SK-N-SH (cell line): Measurements from ENCODE around the gene TEAD1. TPM values are rescaled to one million over a fixed set of nuclear protein-coding genes. Genes with fewer than 3 reads are reported as not detected.

Experiments
- CTCF ChIA-PET: fragments of 300-600, 350-600 bp; formaldehyde crosslinking; extraction: SDS; loops from one replicate; lab custom pipeline; 2021; lab: Yijun Ruan, JAX
- POLR2A ChIA-PET: fragments of 350-600 bp; sonication (Branson Sonifier 250); formaldehyde crosslinking; extraction: SDS; loops from one replicate; lab custom pipeline; 2020; ENCODE audit warnings: antibody characterized with exemption, inconsistent platforms; lab: Yijun Ruan, JAX
- DNase-seq: peaks from one replicate; pipeline ENCODE4 v3.0.0; 2012
- H2AFZ ChIP-seq: fragments of 200-600 bp; sonication (generic); 2 replicates; pipeline ENCODE4 v1.8.1; 2016; ENCODE audit warnings: antibody characterized with exemption, mild to moderate bottlenecking, low read depth
- H3F3A ChIP-seq: fragments of 200-600 bp; sonication (generic); replicated peaks from 2 replicates; pipeline ENCODE3; 2016; ENCODE audit warnings: antibody characterized with exemption, mild to moderate bottlenecking; ENCODE audit not compliant: insufficient read depth
- H3K27ac ChIP-seq, 2 experiments: fragments of 200-500 bp in 1 of 2; fragments of 200-600 bp in 1 of 2; sonication (Bioruptor generic) in 1 of 2; sonication (generic), shearing (Covaris generic) in 1 of 2; 2 replicates each; pipeline versions ENCODE4 v1.5.1 to v1.6.1; 2014 to 2016; ENCODE audit warnings: low read depth in 2 of 2, inconsistent platforms in 1 of 2, low read length in 1 of 2, mild to moderate bottlenecking in 1 of 2, mixed read lengths in 1 of 2
- H3K27me3 ChIP-seq: fragments of 200-600 bp; sonication (generic), shearing (Covaris generic); 2 replicates; pipeline ENCODE4 v1.6.1; 2016; ENCODE audit warnings: mixed run types; ENCODE audit not compliant: insufficient read depth
- H3K36me3 ChIP-seq, 2 experiments: fragments of 200-500 bp in 1 of 2; fragments of 200-600 bp in 1 of 2; sonication (Bioruptor generic) in 1 of 2; sonication (generic) in 1 of 2; replicated peaks in 1 of 2; 2 replicates each; pipeline versions ENCODE3 to v1.5.1; 2014 to 2016; ENCODE audit warnings: low read length in 1 of 2, mild to moderate bottlenecking in 1 of 2; ENCODE audit not compliant: insufficient read depth in 2 of 2, control insufficient read depth in 1 of 2
- H3K4me1 ChIP-seq, 2 experiments: fragments of 200-500 bp in 1 of 2; fragments of 200-600 bp in 1 of 2; sonication (Bioruptor generic) in 1 of 2; sonication (generic), shearing (Covaris generic) in 1 of 2; 2 replicates each; pipeline versions ENCODE4 v1.5.1 to v1.6.1; 2014 to 2016; ENCODE audit warnings: low read depth in 1 of 2, low read length in 1 of 2, mixed run types in 1 of 2; ENCODE audit not compliant: insufficient read depth in 2 of 2, control insufficient read depth in 1 of 2
- H3K4me2 ChIP-seq: fragments of 200-600 bp; sonication (generic), shearing (Covaris generic); 2 replicates; pipeline ENCODE4 v1.6.1; 2017; ENCODE audit warnings: mixed run types
- H3K4me3 ChIP-seq, 2 experiments: fragments of 200-500 bp in 1 of 2; fragments of 200-600 bp in 1 of 2; sonication (Bioruptor generic) in 1 of 2; sonication (generic), shearing (Covaris generic) in 1 of 2; 2 replicates each; pipeline versions ENCODE4 v1.5.1 to v1.8.1; 2014 to 2016; ENCODE audit warnings: low read depth in 2 of 2, inconsistent platforms in 1 of 2, low read length in 1 of 2, mild to moderate bottlenecking in 1 of 2, mixed read lengths in 1 of 2, moderate library complexity in 1 of 2
- H3K79me2 ChIP-seq: fragments of 200-600 bp; sonication (generic); 2 replicates; pipeline ENCODE4 v1.8.1; 2017; ENCODE audit warnings: mild to moderate bottlenecking; ENCODE audit not compliant: insufficient read depth
- H3K9ac ChIP-seq: fragments of 200-600 bp; sonication (generic); 2 replicates; pipeline ENCODE4 v1.6.1; 2017; ENCODE audit warnings: mixed run types
- H3K9me2 ChIP-seq: fragments of 200-600 bp; sonication (generic); 2 replicates; pipeline ENCODE4 v1.6.1; 2017; ENCODE audit warnings: mixed run types
- H3K9me3 ChIP-seq: fragments of 200-600 bp; sonication (generic); 2 replicates; pipeline ENCODE4 v1.6.1; 2017; ENCODE audit warnings: mixed run types, mild to moderate bottlenecking, moderate library complexity
- H4K20me1 ChIP-seq: fragments of 200-600 bp; sonication (generic); 2 replicates; pipeline ENCODE4 v1.6.1; 2017; ENCODE audit warnings: mild to moderate bottlenecking, mixed run types; ENCODE audit not compliant: insufficient read depth
- CHD2 ChIP-seq: fragments of 150-350 bp; IDR thresholded peaks from 2 replicates; pipeline ENCODE4 v1.6.1; 2018; ENCODE audit warnings: low read length; ENCODE audit not compliant: partially characterized antibody
- CTCF ChIP-seq: fragments of 200-600 bp; sonication (generic); IDR thresholded peaks from 2 replicates; pipeline ENCODE4 v1.6.1; 2017; ENCODE audit warnings: antibody characterized with exemption, mild to moderate bottlenecking, moderate library complexity
- EZH2phosphoT487 ChIP-seq: fragments of 200-600 bp; sonication (generic); IDR thresholded peaks from 2 replicates; pipeline ENCODE4 v1.6.1; 2017; ENCODE audit warnings: low read depth, mixed run types, mild to moderate bottlenecking, antibody characterized with exemption, moderate library complexity, borderline replicate concordance
- FOXJ3 ChIP-seq: sonication (generic); formaldehyde crosslinking; IDR thresholded peaks from 2 replicates; pipeline ENCODE4 v1.5.1; 2020; ENCODE audit warnings: mild to moderate bottlenecking, missing genetic modification reagents
- FOXM1 ChIP-seq: IDR thresholded peaks from 2 replicates; pipeline ENCODE4 v1.4.0; 2012; ENCODE audit warnings: low read depth, mild to moderate bottlenecking
- GATA2 ChIP-seq: sonication (generic); formaldehyde crosslinking; IDR thresholded peaks from 2 replicates; pipeline ENCODE4 v1.5.0; 2020; ENCODE audit warnings: mild to moderate bottlenecking, missing genetic modification reagents
- IRF3 ChIP-seq: fragments of 150-350 bp; IDR thresholded peaks from 2 replicates; pipeline ENCODE4 v1.6.1; 2016; ENCODE audit warnings: mild to moderate bottlenecking, low read depth, low read length
- MEF2A ChIP-seq: IDR thresholded peaks from 2 replicates; pipeline ENCODE4 v1.4.0; 2012; ENCODE audit warnings: low read depth, borderline replicate concordance
- NRF1 ChIP-seq: IDR thresholded peaks from 2 replicates; pipeline ENCODE4 v1.6.1; 2012; ENCODE audit warnings: low read depth, mild to moderate bottlenecking, low read length
- PBX3 ChIP-seq: IDR thresholded peaks from 2 replicates; pipeline ENCODE4; 2012
- POLR2AphosphoS5 ChIP-seq: IDR thresholded peaks from 2 replicates; pipeline ENCODE4 v1.6.1; 2012; ENCODE audit warnings: low read depth, low read length
- RAD21 ChIP-seq: IDR thresholded peaks from 2 replicates; pipeline ENCODE4 v1.6.1; 2012; ENCODE audit warnings: mild to moderate bottlenecking, low read length
- REST ChIP-seq: IDR thresholded peaks from 2 replicates; pipeline ENCODE4 v1.6.1; 2012; ENCODE audit warnings: mild to moderate bottlenecking, low read depth, low read length, moderate library complexity
- RXRA ChIP-seq: IDR thresholded peaks from 2 replicates; pipeline ENCODE4 v1.4.0; 2012; ENCODE audit warnings: low read depth, mild to moderate bottlenecking, borderline replicate concordance
- SIN3A ChIP-seq: IDR thresholded peaks from 2 replicates; pipeline ENCODE4 v1.6.1; 2012; ENCODE audit warnings: low read depth, mild to moderate bottlenecking, low read length, moderate library complexity, borderline replicate concordance
- TEAD4 ChIP-seq: IDR thresholded peaks from 2 replicates; pipeline ENCODE4 v1.4.0; 2012; ENCODE audit warnings: mild to moderate bottlenecking, borderline replicate concordance; ENCODE audit not compliant: insufficient read depth
- USF2 ChIP-seq: fragments of 150-350 bp; IDR thresholded peaks from 2 replicates; pipeline ENCODE4 v1.6.1; 2017; ENCODE audit warnings: antibody characterized with exemption, low read length, low read depth, borderline replicate concordance
- YY1 ChIP-seq: IDR thresholded peaks from 2 replicates; pipeline ENCODE4 v1.4.0; 2012; ENCODE audit warnings: low read depth, mild to moderate bottlenecking
- WGBS: methylation state at CpG from one replicate; pipeline ENCODE4 v1.1.6; 2017; ENCODE audit warnings: low lambda C conversion rate; 5-methylcytosine and 5-hydroxymethylcytosine counted together
- polyA plus RNA-seq, 3 experiments: library from polyadenylated mRNA; depleted of rRNA; stranded (reverse); fragments of >200 nt; gene quantifications; 2 replicates each; pipeline ENCODE4 v1.2.3, GENCODE V29; 2012

TEAD1 gene
- polyA plus RNA-seq, 1 of the 3 experiments (the other 2 are of a cell fraction), result 31.2 TPM

- TF ChIP-seq RXRA, result no peak
- TF ChIP-seq PBX3, result peak; percentile 8
- TF ChIP-seq MEF2A, result peak; percentile 76
- TF ChIP-seq TEAD4, result peak; percentile 59; the same call in 1 of the 2 replicates
- TF ChIP-seq FOXJ3 (CRISPR knock-in tag), result no peak
- TF ChIP-seq USF2, result no peak
- no peak for TF ChIP-seq NRF1
- no peak for TF ChIP-seq YY1
- no peak for TF ChIP-seq GATA2 (CRISPR knock-in tag)
- no peak for TF ChIP-seq RAD21
- no peak for TF ChIP-seq IRF3
- no peak for TF ChIP-seq CTCF
- no peak; the same call in 1 of the 2 replicates for TF ChIP-seq POLR2AphosphoS5
- no peak for TF ChIP-seq SIN3A
Observed at GRCh38 chr11:12686246-12687060, 12.2 kb downstream of the TEAD1 start (continued).

- H3K9me2 ChIP-seq, result no peaks in the 10 kb centered on the region
- no peaks in the 10 kb centered on the region for H3K27me3 ChIP-seq
- peak overlapping the region; percentile 75 to 100; a peak in 3 of 4 replicates for H3K27ac ChIP-seq
- POLR2A ChIA-PET, result no interaction called here
- CTCF ChIA-PET, result interaction anchor here (0.8 kb wide), 1 partner anchor 275 kb away, joined by 4 read pairs; no protein-coding TSS in a partner anchor
- no peaks in the 10 kb centered on the region for H4K20me1 ChIP-seq
- peaks cover 62 to 80% of the 10 kb centered on the region in 2 experiments for H3K4me1 ChIP-seq
- peak overlapping the region; percentile 73; the same call in 1 of the 2 replicates for H3K4me2 ChIP-seq
- H3K79me2 ChIP-seq, result peaks cover 99% of the 10 kb centered on the region
- no peak for DNase-seq
- no peak for TF ChIP-seq GATA2 (CRISPR knock-in tag)
- TF ChIP-seq IRF3, result no peak
- no peak for TF ChIP-seq EZH2phosphoT487
- no peak for TF ChIP-seq FOXM1
- TF ChIP-seq YY1, result no peak
- no peak for TF ChIP-seq REST
- TF ChIP-seq CHD2, result no peak
- H3K4me3 ChIP-seq, result no peak overlapping the region
- H2AFZ ChIP-seq, result no peak overlapping the region
- WGBS, result 80% methylated on average over 1 of the region's 1 CpG
- H3K36me3 ChIP-seq, result peaks cover 0 to 3% of the 10 kb centered on the region in 2 experiments
- H3K9ac ChIP-seq, result peak overlapping the region; percentile 66; the same call in 1 of the 2 replicates
- peaks cover 56% of the 10 kb centered on the region for H3F3A ChIP-seq
- H3K9me3 ChIP-seq, result no peaks in the 10 kb centered on the region
Observed at GRCh38 chr11:12687216-12687623, 13.0 kb downstream of the TEAD1 start.
